ENCODE results near the gene AUP1. TPM values are rescaled to one million over a fixed set of nuclear protein-coding genes. Genes with fewer than 3 reads are reported as not detected.

The AUP1 gene
- total and polyA plus RNA-seq, 8 donors = 74.4 to 244 (median 167) TPM

GRCh38 chr2:74536166-74536950 lies 6.9 kb upstream of the AUP1 start:
- Histone ChIP-seq H3K36me3 (peaks cover 0 to 27% (median 18%) of the 10 kb centered on the region in 4 donors), H3K27ac (no peak overlapping the region), H3K4me1 (peaks cover 1 to 11% (median 5%) of the 10 kb centered on the region in 4 donors), H3K4me3 (no peak overlapping the region), H3K9me3 (no peaks in the 10 kb centered on the region), H3K27me3 (no peaks in the 10 kb centered on the region)
- no peak for DNase-seq
- no peak for TF ChIP-seq POLR2A (IDR thresholded peaks at IDR 0.05)
- TF ChIP-seq POLR2AphosphoS5 (IDR thresholded peaks at IDR 0.05) = no peak
- no peak for TF ChIP-seq CTCF (IDR thresholded peaks at IDR 0.05)
- TF ChIP-seq EP300 (IDR thresholded peaks at IDR 0.05) = no peak
- 84 to 89% (median 85%) methylated on average over 19 to 23 of the region's 23 CpGs for WGBS, 5 donors
- intact Hi-C loops (cut with DNase I; ENCODE audit: low total_unique reads) = loop anchor here (10.0 kb wide), 1 partner anchor 48 kb away; no protein-coding TSS in a partner anchor

- intact Hi-C loops (cut with DNase I; ENCODE audit: low total_unique reads) = loop anchor here (10.0 kb wide), 1 partner anchor 49 kb away; no protein-coding TSS in a partner anchor
- Histone ChIP-seq H3K27me3 (no peaks in the 10 kb centered on the region), H3K36me3 (peaks cover 0 to 28% (median 18%) of the 10 kb centered on the region in 4 donors), H3K9me3 (no peaks in the 10 kb centered on the region), H3K4me3 (no peak overlapping the region), H3K4me1 (peaks cover 10 to 20% (median 14%) of the 10 kb centered on the region in 4 donors), H3K27ac (no peak overlapping the region)
- TF ChIP-seq CTCF (IDR thresholded peaks at IDR 0.05) (no peak), EP300 (IDR thresholded peaks at IDR 0.05) (no peak), POLR2AphosphoS5 (IDR thresholded peaks at IDR 0.05) (no peak), POLR2A (IDR thresholded peaks at IDR 0.05) (no peak)
- WGBS, 5 donors = 83 to 92% (median 89%) methylated on average over 7 to 10 of the region's 10 CpGs
- DNase-seq = no peak
Measured at GRCh38 chr2:74535440-74535965, 6.0 kb upstream of the AUP1 start.

GRCh38 chr2:74534411-74534810 lies 4.9 kb upstream of the AUP1 start:
- no peaks in the 10 kb centered on the region for H3K27me3 ChIP-seq
- intact Hi-C loops (cut with DNase I; ENCODE audit: low total_unique reads) = loop anchor here (10.0 kb wide), 1 partner anchor 50 kb away; no protein-coding TSS in a partner anchor
- H3K36me3 ChIP-seq = peaks cover 0 to 28% (median 18%) of the 10 kb centered on the region in 4 donors
- no peak overlapping the region for H3K27ac ChIP-seq
- DNase-seq = no peak
- no peak overlapping the region for H3K4me3 ChIP-seq
- TF ChIP-seq CTCF (IDR thresholded peaks at IDR 0.05) = no peak
- TF ChIP-seq POLR2AphosphoS5 (IDR thresholded peaks at IDR 0.05) = no peak
- no peak for TF ChIP-seq EP300 (IDR thresholded peaks at IDR 0.05)
- TF ChIP-seq POLR2A (IDR thresholded peaks at IDR 0.05) = no peak
- no peaks in the 10 kb centered on the region for H3K9me3 ChIP-seq
- H3K4me1 ChIP-seq = peaks cover 10 to 22% (median 17%) of the 10 kb centered on the region in 4 donors
- whole genome bisulfite sequencing, 5 donors = 78 to 83% (median 80%) methylated on average over 11 to 12 of the region's 12 CpGs

GRCh38 chr2:74533464-74533863 lies 4.0 kb upstream of the AUP1 start:
- no peaks in the 10 kb centered on the region for H3K9me3 ChIP-seq
- TF ChIP-seq EP300 (IDR thresholded peaks at IDR 0.05) = no peak
- no peak for TF ChIP-seq POLR2AphosphoS5 (IDR thresholded peaks at IDR 0.05)
- no peak for TF ChIP-seq POLR2A (IDR thresholded peaks at IDR 0.05)
- TF ChIP-seq CTCF (IDR thresholded peaks at IDR 0.05) = no peak
- peaks cover 0 to 28% (median 18%) of the 10 kb centered on the region in 4 donors for H3K36me3 ChIP-seq
- no peaks in the 10 kb centered on the region for H3K27me3 ChIP-seq
- peaks cover 17 to 29% (median 22%) of the 10 kb centered on the region in 4 donors for H3K4me1 ChIP-seq
- intact Hi-C loops (cut with DNase I; ENCODE audit: low total_unique reads) = loop anchor here (10.0 kb wide), 1 partner anchor 51 kb away; no protein-coding TSS in a partner anchor
- no peak overlapping the region for H3K27ac ChIP-seq
- no peak overlapping the region for H3K4me3 ChIP-seq
- DNase-seq = no peak
- WGBS, 5 donors = 83 to 89% (median 84%) methylated on average over 4 of the region's 4 CpGs

All from stomach (tissue), 9 donors.